GM19025 (cell line): ENCODE measurements around the gene NAT9.

Source experiments
- ATAC-seq: cut with Tn5 transposase; IDR thresholded peaks from one replicate; pipeline ENCODE4 v1.9.1; 2021; ENCODE audit warnings: mild to moderate bottlenecking, low read depth, moderate library complexity; ENCODE audit not compliant: unreplicated experiment

Gene NAT9

DNA sequence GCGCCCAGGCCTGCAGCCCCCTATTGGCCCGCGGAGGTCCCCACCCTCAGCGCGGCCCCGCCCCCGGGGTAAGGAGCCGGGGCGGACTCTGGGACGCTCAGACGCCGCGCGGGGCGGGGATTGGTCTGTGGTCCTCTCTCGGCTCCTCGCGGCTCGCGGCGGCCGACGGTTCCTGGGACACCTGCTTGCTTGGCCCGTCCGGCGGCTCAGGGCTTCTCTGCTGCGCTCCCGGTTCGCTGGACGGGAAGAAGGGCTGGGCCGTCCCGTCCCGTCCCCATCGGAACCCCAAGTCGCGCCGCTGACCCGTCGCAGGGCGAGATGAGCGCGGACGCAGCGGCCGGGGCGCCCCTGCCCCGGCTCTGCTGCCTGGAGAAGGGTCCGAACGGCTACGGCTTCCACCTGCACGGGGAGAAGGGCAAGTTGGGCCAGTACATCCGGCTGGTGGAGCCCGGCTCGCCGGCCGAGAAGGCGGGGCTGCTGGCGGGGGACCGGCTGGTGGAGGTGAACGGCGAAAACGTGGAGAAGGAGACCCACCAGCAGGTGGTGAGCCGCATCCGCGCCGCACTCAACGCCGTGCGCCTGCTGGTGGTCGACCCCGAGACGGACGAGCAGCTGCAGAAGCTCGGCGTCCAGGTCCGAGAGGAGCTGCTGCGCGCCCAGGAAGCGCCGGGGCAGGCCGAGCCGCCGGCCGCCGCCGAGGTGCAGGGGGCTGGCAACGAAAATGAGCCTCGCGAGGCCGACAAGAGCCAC lies 27.4 kb downstream of the NAT9 start, which contains the start of gene NHERF1:
Gene NHERF1 (plus strand): TSS at position 100 of the 750 bp plus-strand sequence. CDS start 219 bp downstream, at position 319.
- peak; percentile 91 for ATAC-seq

DNA sequence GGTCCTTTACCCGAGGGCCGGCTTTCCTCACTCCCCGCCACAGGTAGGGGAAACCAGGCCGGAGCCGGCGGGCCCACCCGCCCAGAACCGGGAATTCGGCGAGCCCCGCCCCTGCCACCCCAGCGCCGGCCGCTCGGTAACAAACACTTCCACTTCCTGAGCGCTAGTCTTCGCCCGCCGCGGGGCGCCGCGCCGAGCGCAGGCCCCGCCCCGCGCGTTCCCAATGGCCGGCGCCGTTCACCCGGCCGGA lies 27.9 kb downstream of the NAT9 start:
- no peak for ATAC-seq

DNA sequence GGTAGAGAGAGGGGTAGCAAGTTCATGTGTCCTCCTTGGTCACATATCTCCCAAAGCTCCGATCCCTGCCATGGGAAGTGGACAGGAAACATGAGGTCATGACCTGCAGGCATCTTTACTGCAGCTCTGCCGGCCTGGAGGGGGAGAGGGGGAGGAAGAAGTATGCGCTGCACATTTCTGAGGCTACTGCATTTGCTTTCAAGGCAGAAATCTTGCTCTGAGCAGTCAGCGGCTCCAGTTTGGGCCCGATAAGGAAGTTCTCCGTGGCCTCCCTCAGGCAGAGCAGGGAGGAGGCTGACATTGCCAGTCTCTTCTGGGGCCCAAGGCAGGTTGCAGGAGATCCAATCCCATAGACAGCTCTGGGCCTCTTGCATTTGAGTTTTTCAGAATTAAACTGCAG lies 29.2 kb downstream of the NAT9 start:
- ATAC-seq: no peak

GRCh38 chr17:74746376-74746775 lies 29.8 kb downstream of the NAT9 start:
- ATAC-seq: no peak

DNA sequence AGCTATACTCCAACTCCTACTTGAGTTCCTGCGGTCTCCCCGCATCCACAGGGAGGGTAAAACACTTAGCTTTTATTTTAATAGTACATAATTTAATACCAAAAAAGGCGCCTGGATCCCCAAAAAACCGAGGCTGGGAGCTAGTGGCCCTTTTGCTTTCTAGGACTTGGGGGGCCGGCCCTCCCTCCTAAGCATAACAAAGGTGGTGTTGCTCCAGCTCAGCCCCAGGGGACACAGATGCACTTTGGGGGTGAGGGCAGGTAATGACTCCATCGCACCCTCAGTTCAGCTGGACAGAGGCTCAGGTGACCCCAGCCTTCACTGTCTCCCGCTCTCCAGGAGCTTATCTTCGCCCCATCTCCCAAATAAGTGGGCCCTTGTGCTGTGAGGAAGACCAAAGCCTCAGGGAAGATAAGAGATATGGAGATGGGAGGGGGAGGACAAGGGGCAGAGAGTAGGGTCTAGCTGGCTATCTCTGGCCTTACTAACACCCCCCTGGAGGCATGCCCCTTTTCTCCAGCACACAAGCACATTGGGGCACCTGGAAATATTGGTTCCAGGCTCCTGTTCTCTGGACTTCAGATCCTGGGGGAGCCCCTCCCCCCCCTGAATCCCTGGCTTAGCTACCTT lies 30.5 kb downstream of the NAT9 start:
- ATAC-seq: no peak

- ATAC-seq: no peak
These were observed 31.2 kb downstream of the NAT9 start for GRCh38 chr17:74744714-74745547.

DNA sequence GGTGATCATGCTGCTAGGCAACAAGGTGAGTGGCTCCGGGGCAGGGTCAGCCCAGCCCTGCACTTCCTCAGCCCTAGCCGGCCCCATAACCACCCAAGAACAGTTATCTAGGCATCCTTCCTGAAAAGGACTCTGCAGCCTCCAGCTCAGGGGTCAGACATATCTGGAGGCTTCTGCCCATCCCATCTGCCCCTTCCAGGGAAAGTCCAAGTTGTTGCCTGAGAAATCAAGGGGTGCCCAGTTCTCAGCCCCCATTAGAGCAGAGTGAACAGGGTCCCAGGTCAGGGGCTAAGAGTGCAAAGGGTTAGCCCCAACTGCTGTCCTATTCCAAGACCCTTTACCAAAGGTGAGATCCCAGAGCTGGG lies 31.8 kb downstream of the NAT9 start:
- ATAC-seq: no peak

- no peak for ATAC-seq
These were observed 32.4 kb downstream of the NAT9 start for GRCh38 chr17:74743755-74744154.

- no peak for ATAC-seq
These were observed 33.1 kb downstream of the NAT9 start for GRCh38 chr17:74742978-74743545.

- ATAC-seq: no peak
These were observed 34.0 kb downstream of the NAT9 start for GRCh38 chr17:74742153-74742515.

GRCh38 chr17:74740641-74741387 lies 35.3 kb downstream of the NAT9 start:
- ATAC-seq: no peak

GRCh38 chr17:74740173-74740572 lies 36.0 kb downstream of the NAT9 start:
- no peak for ATAC-seq

GRCh38 chr17:74739227-74739831 lies 36.8 kb downstream of the NAT9 start:
- ATAC-seq: no peak

DNA sequence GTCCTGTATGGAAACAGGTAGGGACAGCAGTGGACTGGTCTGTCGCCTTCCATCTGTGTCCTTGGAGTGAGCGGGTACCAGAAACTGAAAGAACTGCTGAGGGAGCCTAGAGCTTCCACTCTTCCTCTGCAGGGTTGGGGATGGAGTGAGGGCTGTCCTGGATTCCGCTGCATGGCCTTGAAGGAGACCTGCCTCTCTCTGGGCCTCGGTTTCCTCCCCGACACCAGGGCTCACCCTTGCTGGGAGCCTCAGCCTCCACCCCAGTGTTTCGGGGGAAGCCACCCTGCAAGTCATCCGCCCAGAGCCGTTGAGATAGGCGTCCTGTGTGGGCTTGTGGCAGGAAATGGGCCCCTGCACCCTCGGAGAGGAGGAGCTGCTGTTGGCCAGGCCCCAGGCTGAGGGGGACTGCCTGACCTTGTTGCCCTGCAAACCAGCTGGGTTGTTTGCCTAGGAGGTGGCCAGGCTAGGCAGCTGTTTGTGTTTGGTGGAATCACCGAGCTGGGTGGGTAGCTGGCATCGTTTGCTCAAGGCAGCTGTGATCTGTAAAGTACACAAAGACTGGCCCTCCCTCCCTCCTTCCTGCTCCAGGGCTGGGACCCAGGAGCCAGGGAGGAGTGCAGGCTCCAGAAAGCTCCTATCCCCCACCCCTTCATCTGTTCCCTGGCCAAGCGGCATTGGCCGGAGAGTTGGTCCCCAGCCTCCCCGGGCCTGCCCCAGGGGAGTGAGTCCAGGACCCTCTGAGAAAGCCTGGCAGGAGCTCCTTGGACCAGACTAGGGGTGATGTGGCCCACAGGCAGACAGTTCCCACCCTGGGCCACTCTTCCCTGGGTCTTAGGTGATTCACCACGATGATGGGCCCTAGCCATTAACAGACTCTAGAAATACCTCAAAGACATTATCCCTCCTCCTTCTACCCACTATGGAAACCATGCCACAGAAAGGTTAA lies 37.8 kb downstream of the NAT9 start:
- ATAC-seq: peak; percentile 39

GRCh38 chr17:74737299-74738050 lies 38.7 kb downstream of the NAT9 start:
- no peak for ATAC-seq

- peak; percentile 42 for ATAC-seq
These were observed 39.4 kb downstream of the NAT9 start, which contains the start of gene RAB37 for GRCh38 chr17:74736513-74737298. RAB37 (plus strand) TSS chr17:74737256; CDS start chr17:74737273, 17 bp downstream.

DNA sequence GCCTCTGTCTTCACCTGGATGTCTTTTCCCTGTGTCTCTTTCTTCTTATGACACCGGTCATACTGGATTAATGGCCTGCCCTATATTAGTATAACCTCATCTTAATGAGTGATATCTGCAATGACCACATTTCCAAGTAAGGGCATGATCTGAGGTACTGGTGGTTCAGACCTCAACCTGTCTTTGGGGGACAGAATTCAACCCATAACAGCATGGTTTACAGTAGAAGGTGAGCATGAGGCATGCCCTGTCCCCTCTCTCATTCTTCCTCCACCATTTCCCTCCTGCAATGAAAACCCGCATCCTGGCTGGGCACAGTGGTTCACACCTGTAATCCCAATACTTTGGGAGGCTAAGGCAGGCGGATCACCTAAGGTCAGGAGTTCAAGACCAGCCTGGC lies 41.9 kb downstream of the NAT9 start:
- ATAC-seq: no peak
